ENCODE data around the gene SULF2. TPM values are rescaled to one million over a fixed set of nuclear protein-coding genes. Genes with fewer than 3 reads are reported as not detected.

The SULF2 gene
- polyA plus RNA-seq, 4 donors, result 63.4 to 90.4 (median 76.6) TPM

- DNase-seq (ENCODE audit: low read depth in 4 of 4, low spot score in 3 of 4), result no peak
Measured at GRCh38 chr20:47719625-47720024, 65.7 kb downstream of the SULF2 start.

GRCh38 chr20:47719211-47719610 lies 66.1 kb downstream of the SULF2 start:
- DNase-seq (ENCODE audit: low read depth in 4 of 4, low spot score in 3 of 4), result no peak

GRCh38 chr20:47718398-47718797 lies 66.9 kb downstream of the SULF2 start:
- no peak for DNase-seq (ENCODE audit: low read depth in 4 of 4, low spot score in 3 of 4)

- no peak for DNase-seq (ENCODE audit: low read depth in 4 of 4, low spot score in 3 of 4)
Measured at GRCh38 chr20:47717421-47717820, 67.9 kb downstream of the SULF2 start.

- DNase-seq (ENCODE audit: low read depth in 4 of 4, low spot score in 3 of 4), result no peak
Measured at GRCh38 chr20:47713878-47714450, 71.3 kb downstream of the SULF2 start.

- no peak for DNase-seq (ENCODE audit: low read depth in 4 of 4, low spot score in 3 of 4)
Measured at GRCh38 chr20:47713163-47713562, 72.1 kb downstream of the SULF2 start.

- DNase-seq (ENCODE audit: low read depth in 4 of 4, low spot score in 3 of 4), result no peak
Measured at GRCh38 chr20:47711046-47711752, 74.1 kb downstream of the SULF2 start.

- no peak for DNase-seq (ENCODE audit: low read depth in 4 of 4, low spot score in 3 of 4)
Measured at GRCh38 chr20:47710665-47711045, 74.6 kb downstream of the SULF2 start.

- DNase-seq (ENCODE audit: low read depth in 4 of 4, low spot score in 3 of 4), result no peak
Measured at GRCh38 chr20:47708953-47709833, 76.1 kb downstream of the SULF2 start.

GRCh38 chr20:47708140-47708807 lies 77.0 kb downstream of the SULF2 start:
- no peak for DNase-seq (ENCODE audit: low read depth in 4 of 4, low spot score in 3 of 4)

- DNase-seq (ENCODE audit: low read depth in 4 of 4, low spot score in 3 of 4), result no peak
Measured at GRCh38 chr20:47706345-47706744, 78.9 kb downstream of the SULF2 start.

- no peak for DNase-seq (ENCODE audit: low read depth in 4 of 4, low spot score in 3 of 4)
Measured at GRCh38 chr20:47705497-47705856, 79.8 kb downstream of the SULF2 start.

GRCh38 chr20:47704746-47705496 lies 80.4 kb downstream of the SULF2 start:
- DNase-seq (ENCODE audit: low read depth in 4 of 4, low spot score in 3 of 4), result no peak

GRCh38 chr20:47703748-47704147 lies 81.5 kb downstream of the SULF2 start:
- no peak for DNase-seq (ENCODE audit: low read depth in 4 of 4, low spot score in 3 of 4)

- no peak for DNase-seq (ENCODE audit: low read depth in 4 of 4, low spot score in 3 of 4)
Measured at GRCh38 chr20:47701612-47702011, 83.7 kb downstream of the SULF2 start.

GRCh38 chr20:47700327-47700726 lies 85.0 kb downstream of the SULF2 start:
- no peak for DNase-seq (ENCODE audit: low read depth in 4 of 4, low spot score in 3 of 4)

GRCh38 chr20:47699818-47700217 lies 85.5 kb downstream of the SULF2 start:
- no peak for DNase-seq (ENCODE audit: low read depth in 4 of 4, low spot score in 3 of 4)

GRCh38 chr20:47698142-47698541 lies 87.1 kb downstream of the SULF2 start:
- no peak for DNase-seq (ENCODE audit: low read depth in 4 of 4, low spot score in 3 of 4)

GRCh38 chr20:47696856-47697255 lies 88.4 kb downstream of the SULF2 start:
- DNase-seq (ENCODE audit: low read depth in 4 of 4, low spot score in 3 of 4), result no peak

GRCh38 chr20:47694021-47694818 lies 91.1 kb downstream of the SULF2 start:
- DNase-seq (ENCODE audit: low read depth in 4 of 4, low spot score in 3 of 4), result no peak
